Measurements from ENCODE around the gene TMPRSS15.

- TF ChIP-seq, protein P1, sequence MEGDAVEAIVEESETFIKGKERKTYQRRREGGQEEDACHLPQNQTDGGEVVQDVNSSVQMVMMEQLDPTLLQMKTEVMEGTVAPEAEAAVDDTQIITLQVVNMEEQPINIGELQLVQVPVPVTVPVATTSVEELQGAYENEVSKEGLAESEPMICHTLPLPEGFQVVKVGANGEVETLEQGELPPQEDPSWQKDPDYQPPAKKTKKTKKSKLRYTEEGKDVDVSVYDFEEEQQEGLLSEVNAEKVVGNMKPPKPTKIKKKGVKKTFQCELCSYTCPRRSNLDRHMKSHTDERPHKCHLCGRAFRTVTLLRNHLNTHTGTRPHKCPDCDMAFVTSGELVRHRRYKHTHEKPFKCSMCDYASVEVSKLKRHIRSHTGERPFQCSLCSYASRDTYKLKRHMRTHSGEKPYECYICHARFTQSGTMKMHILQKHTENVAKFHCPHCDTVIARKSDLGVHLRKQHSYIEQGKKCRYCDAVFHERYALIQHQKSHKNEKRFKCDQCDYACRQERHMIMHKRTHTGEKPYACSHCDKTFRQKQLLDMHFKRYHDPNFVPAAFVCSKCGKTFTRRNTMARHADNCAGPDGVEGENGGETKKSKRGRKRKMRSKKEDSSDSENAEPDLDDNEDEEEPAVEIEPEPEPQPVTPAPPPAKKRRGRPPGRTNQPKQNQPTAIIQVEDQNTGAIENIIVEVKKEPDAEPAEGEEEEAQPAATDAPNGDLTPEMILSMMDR (IDR thresholded peaks at IDR 0.05 in 2 of 3, conservative IDR thresholded peaks at IDR 0.05 in 1 of 3; ENCODE audit: insufficient read depth in 2 of 3, low read depth in 1 of 3, low read length in 3 of 3): no peak
- no peak for TF ChIP-seq ZBTB40 (IDR thresholded peaks at IDR 0.05)
- no peak for TF ChIP-seq ZBTB40 (CRISPR knock-in tag; IDR thresholded peaks at IDR 0.05)
- no peak for TF ChIP-seq HCFC1 (IDR thresholded peaks at IDR 0.05; ENCODE audit: low read depth, low read length)
- no peak for TF ChIP-seq TSHZ1 (CRISPR knock-in tag; IDR thresholded peaks at IDR 0.05)
- no peak for TF ChIP-seq ZBTB49 (CRISPR knock-in tag; IDR thresholded peaks at IDR 0.05; ENCODE audit: borderline replicate concordance)
- no peak for TF ChIP-seq POLR2AphosphoS5 (IDR thresholded peaks at IDR 0.05; ENCODE audit: control insufficient read depth, insufficient read depth, low read depth, low read length)
- TF ChIP-seq, protein P2, sequence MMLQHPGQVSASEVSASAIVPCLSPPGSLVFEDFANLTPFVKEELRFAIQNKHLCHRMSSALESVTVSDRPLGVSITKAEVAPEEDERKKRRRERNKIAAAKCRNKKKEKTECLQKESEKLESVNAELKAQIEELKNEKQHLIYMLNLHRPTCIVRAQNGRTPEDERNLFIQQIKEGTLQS (IDR thresholded peaks at IDR 0.05): peak; percentile 28; the same call in 1 of the 2 replicates
- TF ChIP-seq, protein P2 (CRISPR knock-in tag; conservative IDR thresholded peaks at IDR 0.05): no peak
- TF ChIP-seq, protein P3, sequence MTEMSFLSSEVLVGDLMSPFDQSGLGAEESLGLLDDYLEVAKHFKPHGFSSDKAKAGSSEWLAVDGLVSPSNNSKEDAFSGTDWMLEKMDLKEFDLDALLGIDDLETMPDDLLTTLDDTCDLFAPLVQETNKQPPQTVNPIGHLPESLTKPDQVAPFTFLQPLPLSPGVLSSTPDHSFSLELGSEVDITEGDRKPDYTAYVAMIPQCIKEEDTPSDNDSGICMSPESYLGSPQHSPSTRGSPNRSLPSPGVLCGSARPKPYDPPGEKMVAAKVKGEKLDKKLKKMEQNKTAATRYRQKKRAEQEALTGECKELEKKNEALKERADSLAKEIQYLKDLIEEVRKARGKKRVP (CRISPR knock-in tag; IDR thresholded peaks at IDR 0.05): no peak
- TF ChIP-seq ZSCAN29 (IDR thresholded peaks at IDR 0.05): no peak
- TF ChIP-seq OTX1 (CRISPR knock-in tag; IDR thresholded peaks at IDR 0.05): no peak
- TF ChIP-seq ZNF239 (CRISPR knock-in tag; IDR thresholded peaks at IDR 0.05): no peak
- no peak for TF ChIP-seq EZH2 (IDR thresholded peaks at IDR 0.05; ENCODE audit: borderline replicate concordance, low read depth, low read length)
- no peak for TF ChIP-seq CEBPB (tag; IDR thresholded peaks at IDR 0.05)
- TF ChIP-seq SPI1 (IDR thresholded peaks at IDR 0.05; ENCODE audit: borderline replicate concordance, low read depth, low read length): no peak
These were observed 155.4 kb downstream of the TMPRSS15 start for GRCh38 chr21:18248171-18248570.

Measured in K562 (cell line).